ENCODE measurements around the gene COG1.

GRCh38 chr17:73175962-73176565 is 16.8 kb upstream of the COG1 start:
- no peak for TF ChIP-seq CTCF (IDR thresholded peaks at IDR 0.05)
- no peak for TF ChIP-seq POLR2A (IDR thresholded peaks at IDR 0.05)

Data from uterus (tissue), 2 donors.